ENCODE measurements around the gene SALL4. TPM values are rescaled to one million over a fixed set of nuclear protein-coding genes. Genes with fewer than 3 reads are reported as not detected.
"Not testable (repeated sequence)": the region's sequence is repeated elsewhere in the genome, so short reads cannot be mapped to it uniquely, and the experiment has no call there.

SALL4 gene
- total RNA-seq, 1 donor from 2014 or later: 1.3 TPM

DNA sequence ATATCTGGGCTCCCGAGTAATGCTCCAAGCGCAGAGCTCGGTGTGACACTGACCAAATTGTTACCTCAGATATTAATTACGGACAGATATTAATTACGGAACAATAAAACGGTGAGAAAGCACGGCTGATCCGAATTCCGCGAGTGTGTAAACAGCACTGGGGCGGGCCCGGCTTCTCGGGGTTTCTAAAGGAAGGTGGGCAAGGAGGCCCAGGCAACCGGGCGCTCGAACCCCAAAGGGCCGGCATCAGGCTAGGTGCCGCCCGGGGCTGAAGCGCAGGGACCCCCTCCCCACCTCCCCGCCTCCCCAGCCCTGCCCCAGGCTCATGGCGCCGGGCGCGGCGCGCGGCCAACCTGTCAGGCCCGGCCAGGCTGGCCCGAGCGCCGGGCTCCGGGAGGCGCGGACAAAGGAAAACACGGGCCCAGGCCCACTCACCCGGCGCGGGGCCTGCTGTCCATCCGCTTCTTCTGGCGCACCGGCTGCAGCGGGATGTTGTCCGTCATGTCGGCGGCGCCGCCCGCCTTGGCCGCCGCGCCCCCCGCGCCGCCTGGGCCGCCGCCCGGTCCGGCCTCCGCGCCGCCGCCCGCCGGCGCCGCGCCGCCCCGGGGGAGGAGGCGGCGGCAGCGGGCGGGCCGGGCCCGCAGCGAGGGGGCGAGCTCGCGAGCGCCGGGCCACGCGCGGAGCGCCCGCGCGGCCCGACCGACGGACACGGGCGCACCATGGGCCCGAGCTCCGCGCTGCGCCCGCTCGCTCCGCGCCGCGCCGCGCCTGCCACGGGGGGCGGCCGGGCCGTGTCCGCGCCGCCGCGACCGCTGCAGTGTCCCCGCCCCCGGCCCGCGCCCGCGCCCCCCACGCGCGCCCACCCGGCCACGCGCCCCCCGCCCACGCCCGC, 34.2 kb downstream of the SALL4 start, which contains the start of gene ATP9A:
Gene ATP9A (minus strand): TSS at position 524 of the 892 bp plus-strand sequence. CDS start 21 bp downstream, at position 503.
- peak; percentile 63 for ATAC-seq
- DNase-seq (ENCODE audit: low spot score): peak; percentile 54

DNA sequence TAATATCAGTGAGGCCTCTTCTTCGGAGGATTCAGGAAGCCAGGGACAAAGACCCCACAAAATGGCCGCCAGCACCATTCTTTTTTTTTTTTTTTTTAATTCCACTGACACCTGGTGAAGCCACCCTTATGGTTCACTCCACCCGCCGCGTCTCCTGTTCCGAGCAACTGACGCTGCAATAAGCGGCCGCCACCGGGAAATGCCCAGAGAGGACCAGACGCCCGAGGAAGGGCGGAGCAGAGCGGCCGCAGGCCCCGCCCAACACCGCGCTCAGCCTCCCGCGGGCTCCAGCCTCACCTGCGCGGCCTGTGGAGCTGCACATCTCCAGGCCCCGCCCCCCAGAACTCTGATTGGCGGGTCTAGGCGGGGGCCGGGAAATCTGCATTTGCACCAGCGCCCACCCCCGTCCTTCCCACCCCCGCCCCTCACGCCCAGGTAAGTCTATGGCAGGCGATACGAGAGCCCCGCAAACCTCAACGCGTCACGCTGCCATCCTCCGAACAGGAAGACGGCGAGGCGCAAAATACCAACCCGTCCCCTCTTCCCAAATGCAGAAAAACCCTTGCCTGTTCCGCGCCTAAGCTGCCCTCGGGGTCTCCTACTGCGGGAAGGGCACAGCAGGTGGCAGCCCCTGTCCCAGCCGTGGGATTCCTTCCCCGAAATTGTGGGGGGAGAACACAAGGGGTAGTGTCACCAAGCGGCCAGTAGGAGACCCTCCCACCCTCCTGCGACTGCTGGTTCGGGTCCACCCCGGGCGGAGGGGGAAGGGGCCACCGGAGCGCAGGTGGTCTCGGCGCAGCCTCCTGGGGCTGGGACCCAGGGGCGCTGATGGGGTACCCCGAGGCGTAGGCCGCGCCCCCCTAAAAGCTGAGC, 35.1 kb downstream of the SALL4 start:
- ATAC-seq: peak; percentile 97
- peak; percentile 92 for DNase-seq (ENCODE audit: low spot score)

- DNase-seq (ENCODE audit: low spot score); ATAC-seq: not testable (repeated sequence)
Observed at GRCh38 chr20:51765381-51765780, 36.9 kb downstream of the SALL4 start.

DNA sequence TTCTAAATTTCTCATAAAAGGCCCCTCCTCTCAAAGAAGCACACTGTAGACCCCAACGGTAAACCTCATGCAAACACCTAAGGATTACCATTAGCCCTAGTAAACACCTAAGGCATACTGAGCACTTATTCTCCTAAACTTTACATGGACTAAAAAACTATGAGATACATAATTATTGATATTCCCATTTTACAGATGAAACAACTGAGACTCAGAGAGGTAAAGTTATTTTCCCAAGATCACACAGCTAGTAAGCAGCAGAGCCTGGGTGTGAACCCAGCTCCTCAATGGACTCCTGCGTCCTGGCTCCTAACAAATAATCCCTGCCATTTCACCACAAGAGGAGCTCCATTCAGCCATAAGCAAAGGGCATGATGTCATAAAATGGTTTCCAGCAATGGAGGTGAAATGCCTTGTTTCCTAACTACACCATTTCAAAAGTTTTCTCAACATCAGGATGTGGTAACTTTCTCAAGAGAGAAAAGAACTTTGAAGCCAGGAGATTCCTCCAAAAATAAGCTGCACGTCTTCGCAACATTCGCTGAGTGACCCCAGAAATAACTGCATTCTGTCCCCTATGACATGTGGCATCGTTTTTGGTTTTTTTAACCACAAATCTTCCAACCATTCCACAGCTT, 38.2 kb downstream of the SALL4 start:
- ATAC-seq (no peak), DNase-seq (ENCODE audit: low spot score) (no peak)

GRCh38 chr20:51760905-51761546, 41.3 kb downstream of the SALL4 start:
- ATAC-seq (no peak), DNase-seq (ENCODE audit: low spot score) (no peak)

DNA sequence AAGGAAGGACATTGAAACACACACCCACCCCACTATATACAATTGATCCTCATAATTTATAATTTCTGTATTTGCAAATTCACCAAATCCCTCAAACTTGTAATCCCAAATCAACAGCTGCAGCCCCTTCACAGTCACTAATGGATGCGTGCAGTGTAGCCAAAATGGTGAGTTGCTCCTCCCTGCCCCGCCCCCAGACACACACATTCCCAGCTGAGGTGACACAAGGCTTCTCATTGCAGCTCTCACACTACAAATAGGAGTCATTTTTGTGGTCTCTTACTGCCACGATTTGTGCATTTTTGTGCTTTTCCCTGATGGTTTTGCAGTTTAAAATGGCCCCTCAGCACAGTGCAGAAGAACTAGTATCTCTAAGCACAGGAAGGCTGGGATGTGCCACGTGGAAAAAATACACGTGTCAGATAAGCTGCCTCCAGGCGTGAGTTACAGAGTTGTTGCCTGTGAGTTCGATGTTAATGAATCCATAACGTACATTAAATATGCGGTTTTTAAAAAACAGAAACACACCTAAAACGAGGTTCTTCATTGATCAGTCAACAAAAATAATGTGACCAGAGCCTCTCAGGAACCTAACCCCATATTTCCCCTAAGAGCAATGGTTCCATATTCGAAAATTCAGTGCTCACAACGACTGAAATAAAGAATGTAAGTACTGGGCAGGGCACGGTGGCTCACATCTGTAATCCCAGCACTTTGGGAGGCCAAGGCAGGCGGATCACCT, 42.4 kb downstream of the SALL4 start:
- ATAC-seq: no peak
- DNase-seq (ENCODE audit: low spot score): no peak

DNA sequence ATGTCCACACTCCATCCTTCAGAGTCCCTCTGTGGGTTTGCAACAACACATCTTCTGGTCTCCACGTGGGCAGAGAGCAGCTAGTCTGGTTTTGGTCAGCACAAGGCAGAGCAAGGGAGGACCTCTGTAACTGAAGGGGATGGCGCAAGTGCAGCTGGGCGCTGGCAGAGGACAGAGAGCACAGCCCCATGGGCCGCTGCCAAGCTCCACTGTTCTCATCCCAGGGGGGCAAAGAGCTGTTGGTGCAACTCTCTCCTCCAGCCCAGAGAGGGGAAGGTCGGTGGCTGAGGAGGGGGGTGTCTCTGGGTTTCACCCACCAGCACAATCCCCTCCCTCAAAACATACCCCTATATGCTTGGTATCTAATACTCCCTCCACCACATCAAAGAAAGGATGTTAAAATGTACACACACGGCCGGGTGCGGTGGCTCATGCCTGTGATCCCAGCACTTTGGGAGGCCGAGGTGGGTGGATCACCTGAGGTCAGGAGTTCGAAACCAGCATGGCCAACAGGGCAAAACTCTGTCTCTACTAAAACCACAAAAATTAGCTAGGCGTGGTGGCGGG, 43.3 kb downstream of the SALL4 start:
- peak; percentile 97 for ATAC-seq
- peak; percentile 94 for DNase-seq (ENCODE audit: low spot score)

GRCh38 chr20:51757226-51757625, 45.1 kb downstream of the SALL4 start:
- DNase-seq (ENCODE audit: low spot score) (no peak), ATAC-seq (no peak)

DNA sequence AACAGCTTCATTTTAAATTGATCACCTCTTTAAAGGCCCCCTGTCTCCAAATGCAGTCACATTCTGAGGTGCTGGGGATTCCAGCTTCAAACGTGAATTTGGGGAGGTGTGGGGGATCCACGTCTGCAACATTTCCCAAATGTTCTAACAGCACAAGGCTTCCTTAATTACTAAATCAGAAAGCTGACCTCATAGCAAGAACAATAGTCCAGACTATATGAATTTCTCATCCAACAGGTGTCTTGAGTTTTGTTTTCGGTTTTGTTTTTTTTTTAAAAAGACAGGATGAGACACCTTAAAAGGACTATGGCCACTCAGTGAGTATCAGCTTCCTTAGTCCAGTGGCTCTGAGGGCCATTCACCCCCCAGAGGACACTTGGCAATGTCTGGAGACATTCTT, 45.7 kb downstream of the SALL4 start:
- DNase-seq (ENCODE audit: low spot score): no peak
- ATAC-seq: no peak

DNA sequence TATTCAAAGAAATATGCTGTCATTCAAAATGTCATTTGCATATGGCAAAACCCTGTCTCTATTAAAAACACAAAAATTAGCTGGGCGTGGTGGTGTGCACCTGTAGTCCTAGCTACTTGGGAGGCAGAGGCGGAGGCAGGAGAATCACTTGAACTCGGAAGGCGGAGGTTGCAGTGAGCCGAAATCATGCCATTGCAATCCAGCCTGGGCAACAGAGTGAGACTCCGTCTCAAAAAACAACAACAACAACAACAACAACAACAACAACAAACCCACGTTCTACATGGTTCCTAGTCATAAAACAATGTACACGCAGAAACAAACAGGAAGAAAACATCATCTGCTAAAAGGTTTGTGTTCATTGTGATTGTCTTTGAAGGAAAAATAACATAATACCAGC, 49.1 kb downstream of the SALL4 start:
- ATAC-seq; DNase-seq (ENCODE audit: low spot score): not testable (repeated sequence)

- ATAC-seq (peak; percentile 63), DNase-seq (ENCODE audit: low spot score) (no peak)
Observed at GRCh38 chr20:51752343-51752951, 49.9 kb downstream of the SALL4 start.

- DNase-seq (ENCODE audit: low spot score): no peak
- ATAC-seq: no peak
Observed at GRCh38 chr20:51750770-51751388, 51.4 kb downstream of the SALL4 start.

DNA sequence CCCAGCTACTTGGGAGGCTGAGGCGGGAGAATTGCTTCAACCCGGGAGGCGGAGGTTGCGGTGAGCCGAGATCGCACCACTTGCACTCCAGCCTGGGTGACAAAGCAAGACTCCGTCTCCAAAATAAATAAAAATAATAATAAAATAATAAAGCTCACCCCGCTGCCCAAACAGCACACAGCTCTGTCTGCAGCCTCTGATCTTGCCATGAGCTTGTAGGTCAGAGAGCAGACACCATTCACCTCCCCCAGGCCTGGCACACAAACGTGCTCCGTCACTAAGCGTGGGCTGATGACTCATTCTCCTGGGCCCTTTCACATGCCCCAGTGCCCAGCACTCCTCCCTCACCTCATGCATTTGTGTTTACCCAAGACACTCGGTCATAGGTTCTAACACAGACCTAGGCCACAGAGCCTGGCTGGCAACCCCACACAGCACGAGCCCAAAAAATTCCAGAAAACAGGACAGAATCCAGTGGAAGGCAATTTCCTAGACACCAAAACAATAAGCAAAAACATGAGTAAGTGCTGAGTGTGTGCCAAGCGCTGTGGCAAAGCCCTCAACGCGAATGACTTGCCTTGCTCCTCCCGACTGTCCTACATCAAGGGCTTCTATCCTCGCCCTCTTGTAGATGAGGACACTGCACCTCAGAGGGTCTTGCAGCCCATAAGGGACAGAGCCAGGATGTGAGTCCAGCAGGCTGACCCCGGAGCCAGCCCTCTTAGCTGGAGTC, 52.1 kb downstream of the SALL4 start:
- ATAC-seq (peak; percentile 93), DNase-seq (ENCODE audit: low spot score) (peak; percentile 95)

- no peak for DNase-seq (ENCODE audit: low spot score)
- no peak for ATAC-seq
Observed at GRCh38 chr20:51749674-51750036, 52.7 kb downstream of the SALL4 start.

DNA sequence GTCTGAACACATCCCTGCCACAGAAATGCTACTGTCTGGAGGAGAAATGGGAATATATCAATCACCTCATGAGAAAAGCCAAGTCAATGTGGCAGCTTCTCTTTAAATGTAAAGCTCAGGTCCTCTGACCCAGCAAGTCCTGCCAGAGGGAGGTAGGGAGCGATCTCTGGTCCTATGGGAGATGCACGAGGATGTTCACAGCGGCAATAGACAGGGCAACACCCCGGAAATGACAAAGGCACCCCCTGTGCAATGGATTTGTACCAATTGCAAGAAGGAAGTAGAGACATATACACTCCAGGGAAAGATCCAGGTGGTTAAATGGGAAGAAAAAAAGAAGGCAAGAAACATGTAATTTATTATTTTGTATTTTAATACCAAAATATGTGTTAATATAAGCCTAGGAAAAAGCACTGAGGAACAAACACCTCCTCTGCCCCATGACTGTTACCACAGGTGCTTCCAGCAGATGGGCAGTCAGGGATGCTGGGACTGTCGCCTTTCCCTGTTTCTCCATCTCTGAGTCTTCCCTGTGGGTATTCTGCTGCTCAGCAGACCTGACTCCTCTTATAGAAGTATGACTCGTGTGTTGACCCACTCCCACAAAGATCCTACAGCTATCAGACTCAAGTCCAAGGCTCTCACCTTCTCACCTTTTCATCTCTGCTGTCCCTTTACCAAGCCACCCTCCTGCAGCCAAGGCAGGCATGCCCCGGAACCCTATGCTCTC, 55.0 kb downstream of the SALL4 start:
- DNase-seq (ENCODE audit: low spot score): no peak
- ATAC-seq: no peak

DNA sequence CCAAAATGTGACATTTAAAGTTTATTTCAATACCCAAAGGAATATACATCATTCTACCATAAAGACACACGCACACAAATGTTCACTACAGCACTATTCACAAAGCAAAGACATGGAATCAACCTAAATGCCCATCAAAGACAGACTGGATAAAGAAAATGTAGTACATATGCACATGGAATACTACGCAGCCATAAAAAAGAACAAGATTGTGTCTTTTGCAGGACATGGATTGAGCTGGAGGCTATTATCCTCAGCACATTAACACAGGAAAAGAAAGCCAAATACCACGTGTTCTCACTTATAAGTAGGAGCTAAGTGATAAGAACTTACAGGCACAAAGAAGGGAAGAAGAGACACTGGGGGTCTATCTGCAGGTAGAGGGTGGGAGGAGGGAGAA, 56.5 kb downstream of the SALL4 start:
- no peak for DNase-seq (ENCODE audit: low spot score)
- ATAC-seq: no peak

DNA sequence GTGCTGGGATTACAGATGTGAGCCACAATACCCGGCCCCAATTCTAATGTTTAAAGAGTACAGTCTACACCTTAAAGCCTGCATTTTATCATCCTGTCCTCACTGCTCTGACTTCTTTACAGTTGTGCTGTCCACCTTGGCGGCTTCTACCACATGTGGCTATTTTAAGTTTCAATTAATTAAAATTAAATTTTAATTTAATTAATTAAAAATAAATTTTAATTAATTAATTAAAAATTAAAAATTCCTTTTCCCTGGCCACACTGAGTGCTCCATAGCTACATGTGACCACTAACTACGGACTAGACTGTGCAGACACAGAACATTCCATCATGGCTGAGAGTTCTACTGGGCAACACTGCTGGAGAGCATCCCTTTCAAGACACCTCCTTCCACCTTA, 61.5 kb downstream of the SALL4 start:
- ATAC-seq (no peak), DNase-seq (ENCODE audit: low spot score) (no peak)
